ENCODE measurements around the gene GPR37L1.
"Not testable (repeated sequence)": the region's sequence is repeated elsewhere in the genome, so short reads cannot be mapped to it uniquely, and the experiment has no call there.

Gene GPR37L1

GRCh38 chr1:202172015-202172355 lies 49.3 kb downstream of the GPR37L1 start:
- no peaks in the 10 kb centered on the region for H3K4me1 ChIP-seq (ENCODE audit: control insufficient read depth, insufficient read depth, low read length)
- H3K27ac ChIP-seq (ENCODE audit: low read depth, low read length) = no peak overlapping the region
- no peak overlapping the region for H3K4me3 ChIP-seq (ENCODE audit: low read length)
- no peak overlapping the region for H3K9ac ChIP-seq (ENCODE audit: low read length)
- no peaks in the 10 kb centered on the region for H3K36me3 ChIP-seq (ENCODE audit: control insufficient read depth, insufficient read depth, low read length)
- no peaks in the 10 kb centered on the region for H3K27me3 ChIP-seq (ENCODE audit: control insufficient read depth, insufficient read depth, low read length)

GRCh38 chr1:202173993-202174392 lies 51.3 kb downstream of the GPR37L1 start:
- no peak overlapping the region for H3K9ac ChIP-seq (ENCODE audit: low read length)

GRCh38 chr1:202176949-202177927 lies 54.5 kb downstream of the GPR37L1 start:
- no peak overlapping the region for H3K27ac ChIP-seq (ENCODE audit: low read depth, low read length)
- H3K36me3 ChIP-seq (ENCODE audit: control insufficient read depth, insufficient read depth, low read length) = no peaks in the 10 kb centered on the region
- peaks cover 4% of the 10 kb centered on the region for H3K27me3 ChIP-seq (ENCODE audit: control insufficient read depth, insufficient read depth, low read length)
- H3K4me1 ChIP-seq (ENCODE audit: control insufficient read depth, insufficient read depth, low read length) = no peaks in the 10 kb centered on the region
- H3K9ac ChIP-seq (ENCODE audit: low read length) = no peak overlapping the region
- no peak overlapping the region for H3K4me3 ChIP-seq (ENCODE audit: low read length)

More at GRCh38 chr1:202173993-202174392, 51.3 kb downstream of the GPR37L1 start:
- Histone ChIP-seq H3K36me3 (ENCODE audit: control insufficient read depth, insufficient read depth, low read length) (no peaks in the 10 kb centered on the region), H3K27me3 (ENCODE audit: control insufficient read depth, insufficient read depth, low read length) (no peaks in the 10 kb centered on the region), H3K27ac (ENCODE audit: low read depth, low read length) (no peak overlapping the region), H3K4me1 (ENCODE audit: control insufficient read depth, insufficient read depth, low read length) (no peaks in the 10 kb centered on the region), H3K4me3 (ENCODE audit: low read length) (no peak overlapping the region)

GRCh38 chr1:202179828-202180750 lies 57.4 kb downstream of the GPR37L1 start:
- H3K4me1 ChIP-seq (ENCODE audit: control insufficient read depth, insufficient read depth, low read length) = no peaks in the 10 kb centered on the region
- no peaks in the 10 kb centered on the region for H3K36me3 ChIP-seq (ENCODE audit: control insufficient read depth, insufficient read depth, low read length)
- H3K27me3 ChIP-seq (ENCODE audit: control insufficient read depth, insufficient read depth, low read length) = peaks cover 4% of the 10 kb centered on the region
- H3K27ac ChIP-seq (ENCODE audit: low read depth, low read length) = no peak overlapping the region
- H3K9ac ChIP-seq (ENCODE audit: low read length) = no peak overlapping the region
- H3K4me3 ChIP-seq (ENCODE audit: low read length) = no peak overlapping the region

GRCh38 chr1:202180751-202181139 lies 58.0 kb downstream of the GPR37L1 start:
- not testable (repeated sequence) for H3K27ac ChIP-seq (ENCODE audit: low read depth, low read length); H3K9ac ChIP-seq (ENCODE audit: low read length); H3K27me3 ChIP-seq (ENCODE audit: control insufficient read depth, insufficient read depth, low read length); H3K36me3 ChIP-seq (ENCODE audit: control insufficient read depth, insufficient read depth, low read length); H3K4me1 ChIP-seq (ENCODE audit: control insufficient read depth, insufficient read depth, low read length); H3K4me3 ChIP-seq (ENCODE audit: low read length)

GRCh38 chr1:202181586-202181985 lies 58.9 kb downstream of the GPR37L1 start:
- H3K4me1 ChIP-seq (ENCODE audit: control insufficient read depth, insufficient read depth, low read length) = no peaks in the 10 kb centered on the region
- no peaks in the 10 kb centered on the region for H3K36me3 ChIP-seq (ENCODE audit: control insufficient read depth, insufficient read depth, low read length)
- no peak overlapping the region for H3K27ac ChIP-seq (ENCODE audit: low read depth, low read length)
- H3K9ac ChIP-seq (ENCODE audit: low read length) = no peak overlapping the region
- no peak overlapping the region for H3K4me3 ChIP-seq (ENCODE audit: low read length)
- peaks cover 4% of the 10 kb centered on the region for H3K27me3 ChIP-seq (ENCODE audit: control insufficient read depth, insufficient read depth, low read length)

- H3K9ac ChIP-seq (ENCODE audit: low read length) = no peak overlapping the region
- H3K4me3 ChIP-seq (ENCODE audit: low read length) = no peak overlapping the region
- H3K27ac ChIP-seq (ENCODE audit: low read depth, low read length) = no peak overlapping the region
- peaks cover 4% of the 10 kb centered on the region for H3K27me3 ChIP-seq (ENCODE audit: control insufficient read depth, insufficient read depth, low read length)
- H3K36me3 ChIP-seq (ENCODE audit: control insufficient read depth, insufficient read depth, low read length) = no peaks in the 10 kb centered on the region
- H3K4me1 ChIP-seq (ENCODE audit: control insufficient read depth, insufficient read depth, low read length) = no peaks in the 10 kb centered on the region
Observed at GRCh38 chr1:202182040-202182877, 59.5 kb downstream of the GPR37L1 start.
